ENCODE measurements around the gene FGFRL1.
"Not testable (repeated sequence)": the region's sequence is repeated elsewhere in the genome, so short reads cannot be mapped to it uniquely, and the experiment has no call there.

DNA sequence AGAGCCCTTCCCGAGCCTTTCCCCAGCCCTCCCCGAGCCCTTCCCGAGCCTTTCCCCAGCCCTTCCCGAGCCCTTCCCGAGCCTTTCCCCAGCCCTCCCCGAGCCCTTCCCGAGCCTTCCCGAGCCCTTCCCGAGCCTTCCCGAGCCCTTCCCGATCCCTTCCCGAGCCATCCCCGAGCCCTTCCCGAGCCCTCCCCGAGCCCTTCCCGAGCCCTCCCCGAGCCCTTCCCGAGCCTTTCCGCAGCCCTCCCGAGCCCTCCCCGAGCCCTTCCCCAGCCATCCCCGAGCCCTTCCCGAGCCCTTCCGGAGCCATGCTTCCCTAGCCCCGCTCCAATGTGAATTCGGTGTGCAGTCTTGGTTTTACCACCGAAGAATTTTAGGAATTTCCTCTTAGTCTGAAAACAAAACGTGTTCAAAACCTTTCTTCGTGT, 35.2 kb downstream of the FGFRL1 start:
- TF ChIP-seq, protein P1, sequence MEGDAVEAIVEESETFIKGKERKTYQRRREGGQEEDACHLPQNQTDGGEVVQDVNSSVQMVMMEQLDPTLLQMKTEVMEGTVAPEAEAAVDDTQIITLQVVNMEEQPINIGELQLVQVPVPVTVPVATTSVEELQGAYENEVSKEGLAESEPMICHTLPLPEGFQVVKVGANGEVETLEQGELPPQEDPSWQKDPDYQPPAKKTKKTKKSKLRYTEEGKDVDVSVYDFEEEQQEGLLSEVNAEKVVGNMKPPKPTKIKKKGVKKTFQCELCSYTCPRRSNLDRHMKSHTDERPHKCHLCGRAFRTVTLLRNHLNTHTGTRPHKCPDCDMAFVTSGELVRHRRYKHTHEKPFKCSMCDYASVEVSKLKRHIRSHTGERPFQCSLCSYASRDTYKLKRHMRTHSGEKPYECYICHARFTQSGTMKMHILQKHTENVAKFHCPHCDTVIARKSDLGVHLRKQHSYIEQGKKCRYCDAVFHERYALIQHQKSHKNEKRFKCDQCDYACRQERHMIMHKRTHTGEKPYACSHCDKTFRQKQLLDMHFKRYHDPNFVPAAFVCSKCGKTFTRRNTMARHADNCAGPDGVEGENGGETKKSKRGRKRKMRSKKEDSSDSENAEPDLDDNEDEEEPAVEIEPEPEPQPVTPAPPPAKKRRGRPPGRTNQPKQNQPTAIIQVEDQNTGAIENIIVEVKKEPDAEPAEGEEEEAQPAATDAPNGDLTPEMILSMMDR (conservative IDR thresholded peaks at IDR 0.05 in 1 of 2, IDR thresholded peaks at IDR 0.05 in 1 of 2; ENCODE audit: low read depth in 1 of 2, low read length in 2 of 2): not testable (repeated sequence)
- not testable (repeated sequence) for TF ChIP-seq EZH2 (IDR thresholded peaks at IDR 0.05; ENCODE audit: low read length, missing control alignments)

Data from fibroblast of lung (primary cell).